HG03196 (cell line): ENCODE measurements around the gene MAML2.

Source experiments
- ATAC-seq: cut with Tn5 transposase; IDR thresholded peaks from one replicate; pipeline ENCODE4 v1.9.1; 2021; ENCODE audit not compliant: unreplicated experiment

MAML2 gene

GRCh38 chr11:96162816-96163499 is 180.0 kb downstream of the MAML2 start:
- no peak for ATAC-seq

- no peak for ATAC-seq
Observed at GRCh38 chr11:96161307-96162089, 181.5 kb downstream of the MAML2 start.

GRCh38 chr11:96160732-96161306 is 182.2 kb downstream of the MAML2 start:
- no peak for ATAC-seq

GRCh38 chr11:96159968-96160367 is 183.0 kb downstream of the MAML2 start:
- ATAC-seq: no peak

- ATAC-seq: no peak
Observed at GRCh38 chr11:96158126-96158525, 184.9 kb downstream of the MAML2 start.

GRCh38 chr11:96157517-96157873 is 185.5 kb downstream of the MAML2 start:
- ATAC-seq: no peak

DNA sequence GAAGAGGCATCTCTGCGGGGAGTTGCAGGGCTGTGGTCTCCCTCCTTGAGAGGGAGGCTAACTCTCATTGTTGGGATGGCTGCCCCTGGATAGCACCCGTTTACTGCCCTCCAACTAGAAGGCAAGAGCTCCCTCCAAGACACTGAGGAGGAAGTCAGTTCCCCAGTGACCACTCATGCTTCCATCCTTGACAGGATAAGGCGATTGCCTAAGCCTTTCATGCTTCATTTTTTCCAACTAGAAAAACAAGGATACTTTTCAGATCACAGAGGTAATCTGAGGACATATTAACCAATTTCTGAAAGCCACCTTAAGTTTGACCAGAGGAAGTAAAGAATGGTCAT is 186.6 kb downstream of the MAML2 start:
- ATAC-seq: no peak

DNA sequence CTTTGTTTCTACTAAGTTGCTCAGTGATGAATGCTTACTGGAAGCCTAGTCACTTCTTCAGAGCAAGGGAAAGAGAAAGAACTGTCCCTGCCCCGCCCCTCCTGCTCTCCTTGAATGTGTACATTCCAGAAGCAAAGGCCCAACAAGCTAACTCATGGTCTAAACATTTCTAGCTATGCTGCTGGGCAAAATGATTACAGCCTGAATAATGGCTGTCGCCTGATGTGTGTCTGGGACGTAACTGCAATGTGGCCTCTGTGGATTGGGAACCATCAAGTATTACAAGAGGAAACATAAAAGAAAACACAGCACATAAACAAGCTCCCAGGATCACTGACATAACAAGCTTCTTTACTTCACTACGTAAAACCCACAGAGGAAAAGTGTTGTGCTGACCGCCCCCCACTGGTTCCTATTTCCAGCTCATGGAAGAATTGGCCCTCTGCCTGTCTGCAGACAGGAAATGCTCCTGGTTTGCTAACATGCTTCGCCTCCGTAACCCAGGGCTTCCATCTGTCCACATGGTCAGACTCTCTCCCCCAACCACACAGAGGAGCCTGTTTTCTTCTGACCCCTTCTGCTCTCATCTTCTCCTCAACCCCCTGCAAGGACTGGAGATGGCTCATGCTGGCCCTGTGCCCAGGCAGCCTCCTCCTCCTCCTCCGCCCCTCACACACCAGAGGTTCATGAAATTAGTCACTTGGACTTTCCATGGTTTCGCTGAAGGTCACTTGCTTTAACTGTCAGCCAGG is 187.2 kb downstream of the MAML2 start:
- ATAC-seq: peak; percentile 66

- ATAC-seq: no peak
Observed at GRCh38 chr11:96154802-96155520, 188.0 kb downstream of the MAML2 start.

- no peak for ATAC-seq
Observed at GRCh38 chr11:96152623-96153022, 190.4 kb downstream of the MAML2 start.

GRCh38 chr11:96151501-96151900 is 191.5 kb downstream of the MAML2 start:
- ATAC-seq: no peak

DNA sequence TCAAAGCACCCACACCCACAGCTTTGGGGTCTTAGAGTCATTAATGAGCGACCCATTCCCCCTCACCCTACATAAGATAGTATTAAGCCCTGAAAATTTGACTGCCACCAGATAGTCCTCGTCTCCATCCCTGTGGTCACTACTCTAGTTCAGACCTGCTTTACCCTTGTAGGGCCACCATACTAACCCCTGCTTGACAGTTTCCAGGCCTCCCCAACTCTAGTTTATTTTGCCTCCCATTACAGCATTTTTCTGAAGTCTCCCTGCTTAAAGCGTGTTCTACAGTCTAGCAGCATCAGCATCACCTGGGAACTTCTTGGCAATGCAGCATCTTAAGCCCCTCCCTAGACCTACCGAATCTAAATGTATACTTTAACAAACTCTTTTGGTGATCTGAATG is 192.4 kb downstream of the MAML2 start:
- ATAC-seq: no peak

DNA sequence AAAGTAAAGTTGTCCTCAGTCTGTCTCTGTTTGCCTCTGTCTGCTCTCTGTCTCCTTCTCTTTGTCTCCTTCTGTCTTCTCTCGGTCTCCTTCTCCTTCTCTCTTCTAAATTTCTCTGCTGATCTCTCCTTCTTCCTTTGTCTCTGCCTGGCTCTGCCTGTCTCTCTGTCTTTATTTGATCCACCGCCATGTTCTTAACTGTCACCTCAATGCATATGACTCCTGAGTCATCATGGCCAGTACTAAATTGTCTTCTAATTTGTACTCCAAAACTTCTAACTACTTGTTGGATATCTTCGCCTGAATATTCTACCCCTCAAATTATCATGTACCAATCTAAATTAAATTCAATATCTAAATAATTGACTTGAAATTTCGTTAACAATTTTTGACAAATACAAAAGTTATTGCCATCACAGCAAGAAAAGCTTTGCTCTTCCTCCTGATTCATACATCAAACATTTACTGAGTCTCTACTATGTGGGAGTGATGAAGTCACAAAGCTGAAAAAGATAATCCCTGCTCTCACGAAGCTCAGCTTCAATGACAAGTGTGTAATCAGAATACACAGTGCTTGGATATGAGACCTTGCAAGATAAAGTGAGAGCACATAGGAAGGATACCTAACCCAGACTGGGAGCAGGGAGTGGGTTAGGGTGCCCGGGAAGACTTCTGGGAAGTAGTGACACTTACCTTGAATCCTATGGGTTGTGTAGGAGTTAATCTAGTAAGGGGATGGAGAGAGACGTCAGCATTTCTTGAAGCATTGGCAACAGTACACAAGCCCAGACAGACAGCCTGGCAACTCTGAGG is 193.0 kb downstream of the MAML2 start:
- ATAC-seq: no peak

DNA sequence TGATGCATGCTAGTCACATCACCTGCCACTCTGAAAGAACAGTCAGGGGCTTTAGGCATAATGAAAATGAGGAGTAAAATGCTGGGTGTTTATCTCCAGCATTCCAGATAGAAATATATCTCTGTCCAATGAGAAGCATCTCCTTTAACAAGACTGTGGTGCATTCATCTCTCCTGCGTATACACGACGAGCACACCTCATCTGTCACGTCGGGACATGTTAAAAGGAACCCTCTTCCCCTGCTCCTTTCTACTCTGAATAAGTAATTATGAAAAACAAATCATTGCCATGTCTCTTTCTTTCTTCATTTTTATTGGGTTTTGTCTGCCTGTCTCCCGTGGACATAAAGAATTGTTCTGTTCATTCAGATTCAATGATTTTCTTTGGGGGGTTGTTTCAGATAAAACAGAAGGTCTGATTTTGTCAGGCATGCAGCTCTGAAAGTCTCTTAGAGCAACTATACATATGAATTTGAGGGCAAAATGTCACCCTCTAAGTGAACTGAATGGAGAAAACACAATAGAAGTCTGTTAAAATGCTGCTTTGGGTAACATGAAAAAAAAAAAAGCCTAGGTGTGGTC is 195.0 kb downstream of the MAML2 start:
- ATAC-seq: no peak

GRCh38 chr11:96147186-96147585 is 195.8 kb downstream of the MAML2 start:
- no peak for ATAC-seq

DNA sequence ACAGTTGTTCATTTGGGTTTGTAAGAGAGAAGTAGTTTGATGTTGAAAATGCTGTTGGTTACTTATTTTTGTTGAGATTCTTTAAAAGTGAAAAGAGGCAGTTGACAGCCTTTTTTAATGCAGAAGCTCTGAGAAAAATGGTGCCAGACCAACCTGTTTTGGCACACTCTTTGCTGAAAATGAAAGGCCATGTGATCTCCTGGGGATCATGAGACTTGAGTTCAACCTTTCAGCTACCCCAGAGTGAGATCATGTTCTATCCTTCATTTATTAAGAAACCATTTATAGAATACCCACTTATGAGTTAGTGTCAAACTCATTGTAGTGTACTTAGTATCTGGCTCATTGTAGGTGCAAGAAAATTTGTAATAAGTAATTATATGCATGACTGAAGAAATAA is 196.2 kb downstream of the MAML2 start:
- ATAC-seq: no peak

DNA sequence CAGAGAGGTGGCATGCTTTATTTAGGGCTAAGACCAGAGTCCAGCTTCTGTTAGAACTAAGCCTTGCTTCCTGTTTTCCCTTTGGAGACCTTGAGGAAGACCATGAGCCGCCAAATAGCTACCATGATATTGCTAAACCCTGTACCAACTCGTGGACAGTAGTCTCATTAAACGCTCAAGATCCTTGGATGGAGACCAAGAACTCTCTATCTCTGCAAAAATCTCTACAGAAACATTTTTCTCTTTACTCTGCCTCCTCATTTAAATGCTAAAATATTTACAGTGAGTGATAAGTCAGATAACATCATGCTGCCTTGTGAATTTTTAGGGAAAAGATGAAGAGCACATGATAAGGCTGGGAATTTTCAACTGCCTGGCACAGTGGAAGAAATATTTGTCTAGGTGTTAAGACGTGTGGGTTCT is 197.8 kb downstream of the MAML2 start:
- no peak for ATAC-seq

GRCh38 chr11:96144553-96144952 is 198.4 kb downstream of the MAML2 start:
- ATAC-seq: no peak

DNA sequence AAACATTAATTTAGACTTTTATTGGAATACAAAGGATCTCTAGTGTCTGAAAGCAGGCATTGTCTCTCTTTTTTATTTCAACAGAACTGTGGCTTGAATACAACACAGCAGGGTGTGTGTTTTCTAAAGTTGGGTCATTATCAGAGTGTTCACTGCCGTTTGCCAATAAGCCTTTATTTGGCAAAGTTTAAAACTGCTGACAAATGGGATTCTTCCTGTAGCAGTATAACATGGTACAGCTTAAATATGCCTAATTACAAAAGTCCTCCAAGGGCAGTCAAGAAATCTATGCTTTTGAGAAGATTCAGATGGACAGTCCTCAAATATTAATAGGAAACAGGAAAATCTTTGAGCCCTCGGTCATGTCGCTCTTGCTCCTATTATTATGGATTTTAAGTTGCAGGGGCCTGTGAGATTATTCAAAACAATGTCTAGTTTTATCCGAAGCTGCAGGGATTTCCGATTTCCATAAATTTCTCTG is 199.9 kb downstream of the MAML2 start:
- no peak for ATAC-seq

DNA sequence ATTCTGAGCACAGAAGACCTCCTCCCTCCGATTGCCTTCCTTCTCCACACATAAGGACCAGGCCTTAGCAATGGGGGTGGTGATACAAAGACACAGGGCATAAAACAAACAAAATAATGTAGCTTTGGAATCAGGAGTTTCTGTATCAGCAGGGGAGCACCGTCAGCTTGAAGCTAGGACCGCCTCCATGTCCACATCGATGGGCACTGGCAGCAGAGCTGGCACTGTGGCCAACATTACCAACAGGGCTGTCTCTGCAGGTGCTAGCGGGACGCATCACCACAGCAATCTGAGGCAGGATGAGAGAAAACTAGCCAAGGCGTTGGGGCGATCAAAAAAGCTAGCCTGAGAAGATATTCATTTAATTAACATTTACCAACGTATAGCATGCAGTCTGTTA is 201.4 kb downstream of the MAML2 start:
- no peak for ATAC-seq
